Fibroblast of upper back skin (primary cell): ENCODE data around the gene TNPO2.
"Not testable (repeated sequence)": the region's sequence is repeated elsewhere in the genome, so short reads cannot be mapped to it uniquely, and the experiment has no call there.

Experiments
- DNase-seq: peaks from one replicate; pipeline ENCODE4 v3.0.0-alpha.2; 2013

The TNPO2 gene

GRCh38 chr19:12736995-12737834, 13.5 kb upstream of the TNPO2 start, which contains the start of gene GET3:
Gene GET3, plus strand, starts transcription at chr19:12737497. Its CDS starts 9 bp downstream, at chr19:12737506.
- peak; percentile 100 for DNase-seq

- peak; percentile 51 for DNase-seq
These were observed 9.9 kb upstream of the TNPO2 start for GRCh38 chr19:12733369-12734214.

GRCh38 chr19:12731337-12731736, 7.6 kb upstream of the TNPO2 start:
- DNase-seq = no peak

DNA sequence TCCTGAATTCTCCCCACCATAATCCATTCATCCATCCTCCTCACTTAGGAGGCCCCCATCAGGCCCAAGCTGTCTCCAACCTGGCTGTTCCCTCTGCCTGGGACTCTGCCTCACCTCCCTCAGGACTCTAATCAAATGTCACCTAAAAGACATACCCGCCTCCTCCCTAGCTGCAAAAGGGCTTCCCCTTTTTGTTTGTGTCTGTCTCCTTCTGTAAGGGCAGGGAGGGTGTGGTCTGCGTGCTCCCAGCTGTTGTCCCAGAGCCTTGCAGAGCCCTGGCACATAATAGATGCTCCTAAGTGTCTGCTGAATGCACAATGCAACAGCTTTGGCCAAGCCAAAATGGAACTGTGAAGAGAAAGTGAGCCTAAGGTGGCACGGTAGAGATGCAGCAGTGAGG, 6.3 kb upstream of the TNPO2 start:
- no peak for DNase-seq

DNA sequence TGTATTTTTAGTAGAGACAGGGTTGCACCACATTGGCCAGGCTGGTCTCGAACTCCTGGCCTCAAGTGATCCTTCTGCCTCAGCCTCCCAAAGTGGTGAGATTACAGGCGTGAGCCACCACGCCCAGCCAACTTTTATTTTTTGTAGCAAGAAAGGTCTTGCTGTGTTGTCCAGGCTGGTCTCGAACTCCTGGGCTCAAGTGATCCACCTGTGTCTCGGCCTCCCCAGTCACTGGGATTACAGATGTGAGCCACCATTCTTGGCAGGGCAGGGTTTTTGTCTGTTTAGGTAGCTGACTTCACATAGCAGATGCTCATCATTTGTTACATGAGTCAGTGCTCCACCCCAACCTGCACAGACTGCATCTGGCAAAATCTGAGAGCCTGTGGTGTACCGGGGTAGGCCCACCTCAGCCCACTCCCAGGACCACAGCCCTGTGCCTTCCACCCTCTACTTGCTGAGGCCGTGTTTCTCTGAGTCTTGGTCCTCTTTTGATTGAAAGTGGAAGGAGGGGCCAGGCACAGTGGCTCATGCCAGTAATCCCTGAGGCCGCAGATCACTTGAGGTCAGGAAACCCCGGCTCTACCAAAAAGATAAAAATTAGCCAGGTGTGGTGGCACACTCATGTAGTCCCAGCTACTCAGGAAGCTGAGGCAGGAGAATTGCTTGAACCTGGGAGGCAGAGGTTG, 4.2 kb upstream of the TNPO2 start:
- no peak for DNase-seq

DNA sequence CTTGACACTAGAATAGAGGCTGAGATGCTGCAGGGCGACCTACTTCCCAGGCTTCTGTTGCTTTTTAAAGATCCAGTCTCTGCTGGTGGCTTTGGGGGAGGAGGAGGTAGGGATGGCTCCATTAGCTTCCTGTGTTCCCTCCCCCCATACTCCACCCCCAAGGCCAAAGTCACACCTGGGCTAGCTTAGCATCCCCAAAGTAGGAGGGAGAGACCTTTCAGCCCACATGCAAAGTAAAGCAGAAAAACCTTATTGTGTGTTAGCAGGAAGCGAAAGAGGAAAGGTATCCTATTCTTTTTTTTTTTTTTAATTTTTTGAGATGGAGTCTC, 3.2 kb upstream of the TNPO2 start:
- no peak for DNase-seq

GRCh38 chr19:12725612-12726011, 1.9 kb upstream of the TNPO2 start:
- DNase-seq = not testable (repeated sequence)

DNA sequence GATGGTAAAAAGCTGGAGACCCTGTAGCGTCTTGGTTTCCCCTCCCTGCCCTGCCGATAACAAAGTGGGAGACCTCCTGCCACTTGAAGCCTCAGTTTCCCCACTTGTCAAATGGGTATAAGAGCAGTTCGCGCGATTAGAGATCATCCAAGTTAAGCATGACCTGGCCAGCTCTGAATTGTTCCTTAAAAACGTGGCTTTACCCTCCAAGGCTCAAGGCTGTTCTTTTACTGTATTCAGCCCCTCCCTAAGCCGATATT, 421 bp downstream of the TNPO2 start:
- DNase-seq = no peak

- DNase-seq = peak; percentile 99
These were observed 959 bp downstream of the TNPO2 start for GRCh38 chr19:12722566-12723380.

DNA sequence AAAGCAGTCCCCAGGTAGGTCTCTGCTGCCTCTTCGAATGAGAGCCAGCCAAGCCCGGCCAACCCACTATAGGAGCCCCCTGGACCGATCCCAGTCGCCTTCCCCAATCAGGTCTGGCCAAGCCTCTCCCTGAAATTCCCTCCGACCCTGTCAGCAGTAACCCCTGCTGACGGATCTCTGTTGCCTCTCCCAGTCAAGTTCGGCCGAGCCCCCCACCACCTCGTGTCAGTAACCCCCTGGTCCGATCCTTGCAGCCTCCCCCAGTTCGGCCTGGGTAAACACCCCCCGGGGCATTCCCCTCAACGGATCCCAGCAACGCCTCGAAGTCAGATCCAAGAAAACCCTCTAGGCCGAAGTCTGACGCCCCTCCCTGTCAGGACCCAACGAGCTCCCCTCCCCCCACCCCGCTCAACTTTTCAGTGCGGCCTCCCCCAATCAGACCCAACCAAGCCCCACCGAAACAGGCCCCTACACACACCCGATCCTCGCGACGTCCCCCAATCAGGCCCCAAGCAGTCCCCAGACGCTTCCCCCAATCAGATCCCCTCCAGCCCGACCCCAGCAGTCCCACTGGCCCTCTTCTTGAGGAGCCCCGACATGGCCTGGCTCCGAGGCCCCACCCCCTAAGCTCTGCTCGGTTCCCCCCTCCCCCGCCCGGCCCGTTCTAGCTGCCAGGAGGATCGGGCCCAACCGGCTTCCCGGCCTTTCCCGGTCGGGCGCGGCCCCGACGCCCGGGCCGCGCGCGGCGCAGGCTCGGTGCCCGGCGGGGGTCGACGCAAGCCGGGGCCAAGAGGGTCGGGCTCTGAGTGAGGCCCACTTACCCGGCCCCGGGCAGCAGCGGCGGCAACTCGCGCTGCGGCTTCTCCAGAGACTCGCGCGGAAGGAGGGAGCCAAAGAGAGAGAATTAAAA, 1.8 kb downstream of the TNPO2 start:
- DNase-seq = peak; percentile 75

GRCh38 chr19:12720851-12721655, 2.7 kb downstream of the TNPO2 start:
- no peak for DNase-seq

DNA sequence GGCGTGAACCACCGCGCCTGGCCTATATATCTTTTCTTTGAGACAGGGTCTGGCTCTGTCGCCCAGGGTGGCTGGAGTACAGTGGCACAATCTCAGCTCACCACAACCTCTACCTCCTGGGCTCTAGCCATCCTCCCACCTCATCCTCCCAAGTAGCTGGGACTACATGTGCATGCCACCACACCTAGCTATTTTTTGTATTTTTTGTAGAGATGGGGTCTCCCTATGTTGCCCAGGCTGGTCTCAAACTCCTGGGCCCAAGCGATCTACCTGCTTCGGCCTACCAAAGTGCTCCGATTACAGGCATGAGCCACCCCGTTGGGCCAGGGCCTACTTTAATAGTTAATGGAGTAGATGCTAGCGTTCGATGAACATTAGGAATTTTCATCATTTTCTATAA, 3.4 kb downstream of the TNPO2 start:
- DNase-seq = no peak

GRCh38 chr19:12715929-12716328, 7.8 kb downstream of the TNPO2 start:
- no peak for DNase-seq

- DNase-seq = no peak
These were observed 8.6 kb downstream of the TNPO2 start for GRCh38 chr19:12715102-12715501.

DNA sequence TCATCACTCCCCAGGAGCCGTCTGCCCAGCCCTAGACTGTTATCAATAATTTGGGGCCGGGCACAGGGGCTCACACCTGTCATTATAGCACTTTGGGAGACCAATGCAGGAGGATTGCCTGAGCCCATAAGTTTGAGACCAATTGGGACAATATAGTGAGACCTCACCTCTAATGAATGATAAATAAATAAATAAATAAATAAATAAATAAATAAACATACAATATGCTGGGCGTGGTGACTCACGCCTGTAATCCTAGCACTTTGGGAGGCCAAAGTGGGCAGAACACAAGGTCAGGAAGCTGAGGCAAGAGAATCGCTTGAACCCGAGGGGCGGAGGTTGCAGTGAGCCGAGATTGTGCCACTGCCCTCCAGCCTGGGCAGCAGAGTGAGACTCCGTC, 10.4 kb downstream of the TNPO2 start:
- not testable (repeated sequence) for DNase-seq

DNA sequence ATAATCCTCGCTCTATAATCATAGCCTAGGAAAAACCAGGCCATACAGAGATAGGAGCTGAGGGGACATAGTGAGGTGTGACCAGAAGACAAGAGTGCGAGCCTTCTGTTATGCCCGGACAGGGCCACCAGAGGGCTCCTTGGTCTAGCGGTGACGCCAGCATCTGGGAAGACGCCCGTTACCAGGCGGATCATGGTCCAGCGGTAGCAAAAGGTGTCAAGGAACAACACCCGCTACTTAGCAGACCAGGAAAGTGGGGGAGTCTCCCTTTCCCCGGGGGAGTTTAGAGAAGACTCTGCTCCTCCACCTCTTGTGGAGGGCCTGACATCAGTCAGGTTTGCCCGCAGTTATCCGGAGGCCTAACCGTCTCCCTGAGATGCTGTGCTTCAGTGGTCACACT, 11.7 kb downstream of the TNPO2 start:
- DNase-seq = not testable (repeated sequence)

DNA sequence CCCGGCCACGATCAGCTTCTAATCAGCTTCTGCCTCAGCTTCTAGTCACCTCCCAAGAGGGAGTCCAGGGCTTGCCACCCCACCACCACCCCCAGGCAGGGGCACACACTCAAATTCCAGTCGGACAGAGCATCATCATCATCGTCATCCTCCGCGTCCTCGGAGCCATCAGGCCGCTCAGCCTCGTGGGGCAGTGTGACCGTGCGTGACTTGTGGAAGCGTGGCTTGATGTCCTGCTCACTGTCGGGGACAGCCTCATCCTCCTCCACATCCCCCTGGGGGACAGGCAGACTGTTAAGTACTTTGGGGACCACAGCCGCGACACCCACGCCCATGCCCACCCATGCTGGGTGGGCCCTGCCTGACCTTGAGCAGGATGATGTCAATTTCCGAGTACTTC, 12.5 kb downstream of the TNPO2 start:
- DNase-seq = no peak

DNA sequence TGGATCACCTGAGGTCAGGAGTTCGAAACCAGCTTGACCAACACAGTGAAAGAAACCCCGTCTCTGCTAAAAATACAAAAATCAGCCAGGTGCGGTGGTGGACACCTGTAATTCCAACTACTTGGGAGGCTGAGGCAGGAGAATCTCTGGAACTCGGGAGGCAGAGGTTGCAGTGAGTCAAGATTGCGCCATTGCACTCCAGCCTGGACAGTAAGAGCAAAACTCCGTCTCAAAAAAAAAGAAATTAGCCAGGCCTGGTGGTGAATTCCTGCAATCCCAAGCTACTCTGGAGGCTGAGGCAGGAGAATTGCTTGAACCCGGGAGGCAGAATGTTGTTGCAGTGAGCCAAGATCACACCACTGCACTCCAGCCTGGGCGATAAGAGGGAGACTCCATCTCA, 15.1 kb downstream of the TNPO2 start:
- DNase-seq = no peak

- no peak for DNase-seq
These were observed 17.4 kb downstream of the TNPO2 start for GRCh38 chr19:12706332-12706718.

DNA sequence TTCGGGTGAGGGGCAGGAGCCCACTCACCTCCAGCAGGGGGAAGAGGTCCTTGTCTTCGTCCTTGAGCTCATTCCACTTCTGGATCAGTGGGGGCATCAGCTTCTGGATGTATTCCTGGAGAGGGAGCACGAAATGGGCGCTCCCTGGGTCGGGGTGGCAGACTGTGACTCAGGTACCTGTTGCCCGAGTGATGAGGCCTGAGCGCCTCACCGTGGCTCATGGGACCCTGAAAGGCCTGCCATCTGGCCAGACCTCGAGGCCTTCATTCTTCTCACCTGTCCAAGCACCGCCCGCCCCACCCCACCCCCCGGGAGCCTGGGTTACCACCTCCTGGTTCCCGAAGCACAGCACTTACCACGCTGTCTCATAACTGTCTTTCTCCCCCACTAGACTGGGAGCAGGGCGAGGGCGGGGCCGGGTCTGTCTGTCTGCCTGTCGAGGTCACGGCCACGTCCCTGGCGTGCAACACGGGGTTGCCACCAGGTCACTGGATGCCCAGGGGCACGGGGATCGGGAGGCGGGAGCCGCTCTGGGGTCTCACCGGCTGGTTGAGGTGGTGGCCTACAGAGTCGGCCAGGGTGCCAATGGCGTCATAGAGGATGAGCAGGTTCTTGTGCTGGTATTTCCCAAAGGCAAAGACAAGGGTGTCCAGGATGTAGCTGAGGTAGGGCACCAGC, 17.9 kb downstream of the TNPO2 start:
- DNase-seq = no peak
